Colon (tissue), 2 donors: ENCODE measurements around the gene EPHA7.

ENCODE experiments used
- FAIRE-seq: peaks from 2 replicates; lab custom pipeline; 2012; peaks lifted over from hg19 to GRCh38; lab: Jason Lieb, UNC
- donor health status: control.
- donor health status: control.

The EPHA7 gene

DNA sequence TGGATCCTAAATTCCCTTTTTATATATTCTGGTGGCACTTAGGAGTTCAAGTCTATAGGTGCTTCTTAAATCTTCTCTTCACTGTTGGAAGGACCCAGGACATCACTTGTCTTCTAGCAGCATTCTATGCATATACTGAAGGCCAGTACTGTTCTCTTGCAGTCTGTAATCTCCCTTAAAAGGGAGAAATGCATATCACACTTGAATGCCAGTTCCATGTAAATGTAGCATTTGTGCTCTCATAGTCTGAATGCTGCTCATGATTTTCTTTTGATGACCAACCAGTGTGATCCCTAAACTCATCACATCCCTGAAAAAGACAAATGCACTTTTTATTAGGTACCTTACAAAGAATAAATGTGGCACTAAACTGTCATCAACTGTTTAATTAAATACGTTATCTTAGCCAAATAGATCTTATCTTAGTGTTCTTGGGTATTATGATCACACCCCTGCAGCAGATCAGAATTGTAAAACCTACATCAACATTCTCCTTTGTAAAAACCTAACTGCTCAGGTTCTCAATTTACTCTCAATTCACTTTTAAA, 176.1 kb downstream of the EPHA7 start:
- no peak for FAIRE-seq

DNA sequence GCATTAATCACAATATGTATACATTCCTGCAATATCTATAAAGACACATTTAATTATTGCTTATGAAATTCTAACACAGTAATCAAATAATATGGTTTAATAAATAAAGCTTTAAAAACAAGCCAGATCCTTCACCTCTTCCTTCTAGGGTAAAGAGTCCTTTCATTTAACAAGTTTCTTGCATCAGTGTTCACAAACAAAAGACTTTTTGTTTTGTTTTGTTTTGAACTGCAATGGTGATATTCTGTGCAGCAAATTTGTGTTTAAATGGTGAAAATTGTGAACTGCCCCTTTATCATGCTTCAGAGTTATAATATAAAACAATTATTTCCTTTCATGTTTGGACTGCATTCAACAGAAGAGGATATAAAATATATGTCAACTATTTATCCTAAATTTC, 177.3 kb downstream of the EPHA7 start:
- no peak for FAIRE-seq

DNA sequence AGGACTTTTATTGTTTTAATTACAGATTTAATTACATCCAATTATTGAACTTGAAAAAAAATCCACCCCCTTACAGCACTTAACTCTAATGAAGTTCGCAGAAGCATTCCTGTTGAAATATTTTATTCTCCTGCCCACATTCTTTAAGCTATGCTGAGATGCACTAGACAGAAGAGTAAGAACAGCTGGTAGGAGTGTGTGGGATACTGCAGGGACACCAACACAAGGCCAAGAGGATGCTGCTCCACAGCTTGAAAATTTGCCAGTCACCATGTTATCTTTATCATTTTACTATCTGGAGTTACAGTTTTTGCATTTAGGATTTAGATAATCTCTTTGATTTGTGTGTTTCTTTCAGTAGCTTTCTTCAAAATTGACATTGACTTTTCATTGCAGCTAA, 180.7 kb downstream of the EPHA7 start:
- no peak for FAIRE-seq

DNA sequence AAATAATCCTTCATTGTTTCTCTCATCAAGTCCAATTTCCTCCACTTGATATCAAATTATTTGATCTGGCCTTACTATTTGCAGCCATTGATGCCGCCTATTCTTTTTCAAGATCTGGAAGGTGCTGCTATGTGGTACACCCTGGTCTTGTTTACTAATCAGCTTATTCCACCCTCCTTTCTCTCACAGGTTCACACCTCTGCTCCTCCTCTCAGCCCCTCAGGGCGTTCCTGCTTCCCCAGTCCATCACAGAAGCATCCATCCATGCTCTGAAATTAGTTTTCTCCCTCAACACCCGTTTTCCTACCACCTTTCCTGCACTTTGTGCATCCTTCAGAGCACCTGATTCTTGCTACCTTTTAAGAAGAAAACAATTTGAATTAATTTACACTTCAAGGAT, 183.6 kb downstream of the EPHA7 start:
- FAIRE-seq, result no peak

DNA sequence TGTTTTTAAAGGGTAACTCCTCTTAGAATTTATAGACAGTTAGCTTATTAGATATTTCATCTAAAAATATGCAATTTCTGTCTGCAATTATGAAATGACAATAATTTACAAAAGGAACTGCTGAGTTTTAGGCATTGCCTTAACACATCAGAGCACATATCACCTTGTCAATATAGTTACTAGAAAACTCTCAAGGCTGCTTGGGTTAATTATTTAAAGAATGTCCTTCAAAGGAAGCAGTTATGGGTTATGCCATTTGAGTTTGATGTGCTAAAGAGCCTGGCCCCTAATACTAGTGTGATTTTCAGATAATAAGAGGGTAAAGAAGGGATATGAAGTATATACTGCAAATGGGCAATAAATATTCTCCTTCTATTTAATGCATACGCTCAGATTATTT, 192.5 kb downstream of the EPHA7 start:
- no peak for FAIRE-seq

DNA sequence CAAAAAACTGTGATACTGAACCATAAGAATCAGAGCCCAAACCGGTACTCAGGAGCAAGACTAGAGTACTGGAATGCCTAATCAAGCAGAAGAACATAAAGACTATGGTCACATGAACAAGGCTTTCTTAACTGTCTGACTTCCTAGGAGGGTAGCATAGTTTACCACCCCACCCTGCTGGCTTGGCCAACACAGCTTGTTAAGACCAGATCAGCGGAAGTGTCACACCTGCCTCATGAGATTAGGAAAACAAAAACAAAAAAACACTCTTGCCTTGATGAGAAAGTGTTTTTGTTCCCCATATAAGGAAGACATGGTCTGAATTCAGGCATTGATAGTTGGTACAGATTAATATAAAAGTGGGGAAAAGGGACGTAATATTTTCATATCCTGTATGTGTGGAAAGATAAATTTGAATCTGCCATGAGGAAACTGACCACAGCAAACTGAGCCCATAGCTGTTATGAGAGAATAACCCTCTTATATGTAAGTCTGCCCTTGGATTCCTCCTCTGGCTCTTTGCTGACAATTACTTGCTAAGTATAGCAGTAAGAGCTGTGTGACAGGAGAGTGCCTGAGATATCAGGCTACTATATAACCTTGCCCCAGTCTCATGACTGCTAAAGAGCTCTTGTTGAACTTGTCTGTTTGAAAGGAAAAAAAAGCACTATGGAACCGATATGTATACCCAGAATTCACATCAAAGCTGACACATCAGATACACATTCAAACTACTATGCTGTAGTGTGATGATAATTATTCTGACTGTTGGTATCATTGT, 197.1 kb downstream of the EPHA7 start:
- no peak for FAIRE-seq

DNA sequence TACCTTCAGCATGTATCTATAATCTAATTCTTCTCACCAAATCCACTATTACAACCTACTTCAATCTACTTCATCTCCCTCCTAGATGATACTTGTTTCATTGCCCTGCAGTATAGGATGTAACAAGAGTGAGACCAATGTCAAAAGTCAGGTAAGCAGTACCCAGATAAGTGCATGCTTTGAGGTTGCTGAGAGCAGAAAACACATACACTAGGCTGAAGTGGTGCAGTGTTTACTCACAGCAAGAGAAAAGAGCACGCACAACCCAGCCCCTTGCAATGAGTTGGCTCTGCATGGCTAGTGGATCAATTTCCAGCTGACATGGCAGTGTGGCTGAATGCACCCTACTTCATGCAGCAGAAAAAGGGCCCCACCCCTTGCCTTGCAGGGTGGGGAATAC, 199.9 kb downstream of the EPHA7 start:
- FAIRE-seq, result no peak

DNA sequence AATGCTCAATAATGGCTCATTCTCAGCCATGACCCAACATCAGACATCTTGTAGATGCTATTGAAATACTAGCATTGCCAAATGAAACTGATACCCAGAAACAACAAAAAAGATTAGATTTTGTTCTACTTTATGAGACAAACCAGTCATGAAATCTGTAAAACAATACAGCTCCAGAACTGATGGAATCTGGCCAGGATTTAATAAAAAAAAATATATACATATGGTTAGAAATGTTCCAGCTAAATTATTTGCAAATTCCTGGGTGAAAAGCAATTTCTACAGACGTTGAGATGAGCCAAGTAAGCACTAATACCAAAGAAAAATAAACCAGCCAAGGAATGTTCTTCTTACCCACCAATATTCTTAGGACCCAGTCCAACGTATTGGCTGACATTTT, 201.3 kb downstream of the EPHA7 start:
- no peak for FAIRE-seq

DNA sequence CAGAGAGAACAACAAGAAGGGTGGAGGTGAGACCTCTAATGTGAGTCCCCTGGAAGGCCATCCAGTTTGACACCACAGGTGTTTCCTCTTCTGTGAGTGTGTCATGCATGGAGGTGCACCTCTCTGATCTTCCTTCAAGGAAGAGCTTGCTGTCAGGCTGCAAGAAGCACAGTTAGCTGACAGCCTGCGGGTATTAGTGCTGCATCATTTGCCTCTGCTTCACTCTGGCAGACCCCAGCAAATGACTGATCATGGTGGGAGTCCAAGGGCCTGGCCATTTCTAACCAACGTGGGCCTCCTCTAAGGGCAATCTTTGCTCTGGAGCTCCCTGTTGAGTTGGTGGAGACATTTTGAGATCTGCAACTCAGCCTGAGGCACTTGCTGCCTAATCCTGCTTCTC, 206.3 kb downstream of the EPHA7 start:
- no peak for FAIRE-seq

DNA sequence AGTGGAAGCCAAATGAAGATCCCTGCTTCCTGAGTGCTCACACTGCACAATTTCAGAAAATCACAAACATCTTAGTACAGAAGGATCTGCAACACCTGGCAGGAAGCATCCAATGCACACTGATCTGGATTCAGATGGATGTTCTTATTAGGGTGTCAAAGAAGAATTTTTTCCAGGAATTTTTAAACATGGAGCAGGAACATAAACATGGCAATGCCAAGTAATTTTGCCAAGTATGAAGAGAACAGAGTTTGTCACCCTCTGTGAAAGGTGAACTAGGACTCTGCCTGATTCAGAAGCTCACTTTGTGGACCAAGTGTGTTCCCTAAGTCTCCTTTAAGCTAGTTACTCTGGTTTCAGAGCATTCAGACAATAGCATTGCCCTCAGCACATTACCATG, 208.5 kb downstream of the EPHA7 start:
- no peak for FAIRE-seq

DNA sequence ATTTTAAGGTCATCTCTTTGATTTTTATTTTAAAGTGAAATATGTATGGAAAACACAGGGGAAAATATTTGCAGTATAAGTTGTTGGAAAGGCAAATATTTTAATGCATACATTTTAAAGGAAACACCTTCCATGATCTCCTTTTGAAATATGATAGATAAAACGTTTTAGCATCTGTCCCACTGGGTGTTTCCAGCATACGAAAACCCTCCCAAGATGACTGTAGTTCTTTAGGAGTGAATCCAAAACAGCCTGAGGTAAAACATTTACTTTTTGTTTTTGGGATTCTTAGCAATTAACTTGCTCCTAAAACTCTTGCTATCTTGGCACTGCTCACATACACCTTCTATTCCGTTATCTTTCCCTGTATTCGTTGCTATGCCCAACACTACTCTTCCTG, 210.0 kb downstream of the EPHA7 start:
- no peak for FAIRE-seq

DNA sequence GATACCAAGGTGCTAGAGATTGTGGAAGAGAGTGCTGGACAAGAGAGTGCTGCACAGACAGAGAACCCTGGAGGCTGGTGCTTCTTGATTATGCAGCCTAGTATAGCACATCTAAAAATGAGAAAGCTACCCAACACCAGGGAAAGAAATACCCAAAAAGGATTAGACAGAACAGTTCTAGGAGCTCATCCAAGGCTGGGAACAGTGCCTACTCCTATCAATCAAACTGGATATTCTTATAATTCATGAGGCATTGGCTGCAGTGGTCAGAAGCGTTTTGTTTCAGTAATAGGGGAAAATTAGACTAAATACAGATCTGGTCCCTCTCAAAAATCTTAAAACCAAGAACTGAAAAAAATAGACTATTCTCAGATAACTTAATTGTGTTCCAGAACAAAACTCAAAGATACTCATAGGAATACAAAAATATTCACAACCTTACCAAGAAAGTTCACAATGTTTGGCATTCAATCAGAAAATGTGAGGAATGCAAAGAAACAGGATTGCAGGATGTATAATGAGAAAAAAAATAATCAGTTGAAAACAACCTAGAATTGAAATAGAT, 222.9 kb downstream of the EPHA7 start:
- FAIRE-seq, result no peak

DNA sequence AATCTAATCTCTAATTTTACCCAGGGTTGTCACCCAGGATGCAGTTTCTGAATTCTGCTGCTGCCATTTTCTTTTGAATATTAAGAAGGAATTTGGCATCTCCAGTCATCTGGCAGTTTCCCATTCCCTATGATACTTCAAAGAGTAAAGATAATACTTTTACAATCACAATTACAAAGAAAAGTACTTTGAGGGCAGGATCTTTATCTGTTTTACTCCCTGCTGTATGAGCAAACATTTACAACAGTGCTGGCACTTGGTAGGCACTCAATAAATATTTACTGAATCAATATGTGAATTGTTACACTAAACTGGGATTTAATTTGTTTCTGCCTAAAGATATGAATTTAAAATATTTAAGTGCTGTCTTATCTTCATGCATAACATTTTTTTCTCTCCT, 224.9 kb downstream of the EPHA7 start:
- FAIRE-seq, result no peak

DNA sequence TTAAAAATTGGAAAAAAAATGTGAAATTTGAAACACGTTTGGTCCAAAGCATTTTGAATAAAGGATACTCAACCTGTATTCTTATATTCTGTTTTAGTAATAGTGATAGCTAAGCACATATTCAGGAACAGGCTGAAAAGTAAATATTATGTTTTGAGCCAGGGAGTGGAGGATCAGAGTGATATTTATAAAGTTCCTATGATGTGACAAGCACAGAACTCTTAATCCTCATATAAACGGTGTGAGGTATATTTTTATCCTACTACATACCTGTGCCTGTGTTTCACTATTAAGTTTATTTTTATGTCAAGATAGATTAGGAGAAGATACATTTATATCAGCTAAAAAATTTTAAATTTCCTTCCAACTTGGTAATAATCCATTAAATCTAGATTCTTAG, 225.5 kb downstream of the EPHA7 start:
- no peak for FAIRE-seq
